HEK293 (cell line): Measurements from ENCODE around the gene CD177.

Experiments
- CTCF ChIP-seq: fragments of 450-650 bp; formaldehyde crosslinking; IDR thresholded peaks from 2 replicates; pipeline ENCODE4 v1.5.1; 2016; ENCODE audit warnings: missing biosample characterization, missing genetic modification characterization
- ZNF175 ChIP-seq: fragments of 450-650 bp; formaldehyde crosslinking; IDR thresholded peaks from 2 replicates; pipeline ENCODE4 v1.5.1; 2016; ENCODE audit warnings: missing biosample characterization, missing genetic modification characterization
- ZNF518A ChIP-seq: fragments of 450-650 bp; formaldehyde crosslinking; conservative IDR thresholded peaks from 2 replicates; pipeline ENCODE4 v1.5.1; 2016; ENCODE audit warnings: low read depth, missing biosample characterization, missing genetic modification characterization

- TF ChIP-seq CTCF (tag by site-specific recombination) (no peak), ZNF518A (tag by site-specific recombination) (no peak), ZNF175 (tag by site-specific recombination) (no peak)
Measured at GRCh38 chr19:43351998-43352746, 1.3 kb upstream of the CD177 start.
